KMS-11 (cell line): Measurements from ENCODE around the gene HNRNPC.

Source experiments
- H2AFZ ChIP-seq: fragments of 200-600 bp; sonication (generic); 2 replicates; pipeline ENCODE4 v1.6.1; 2016; ENCODE audit warnings: antibody characterized with exemption, mixed run types, low read depth
- H3K27ac ChIP-seq: fragments of 200-600 bp; sonication (generic); 2 replicates; pipeline ENCODE4 v1.6.1; 2016; ENCODE audit warnings: mild to moderate bottlenecking, mixed run types
- H3K27me3 ChIP-seq: fragments of 200-600 bp; sonication (generic); 2 replicates; pipeline ENCODE4 v1.6.1; 2017; ENCODE audit warnings: mild to moderate bottlenecking, low read depth, mixed run types, moderate library complexity; ENCODE audit not compliant: insufficient read depth
- H3K36me3 ChIP-seq: fragments of 200-600 bp; sonication (generic); 2 replicates; pipeline ENCODE4 v1.6.1; 2017; ENCODE audit warnings: mild to moderate bottlenecking, mixed run types; ENCODE audit not compliant: insufficient read depth
- H3K4me1 ChIP-seq: fragments of 200-600 bp; sonication (generic); 2 replicates; pipeline ENCODE4 v1.6.1; 2016; ENCODE audit warnings: mild to moderate bottlenecking, low read depth, mixed run types; ENCODE audit not compliant: poor library complexity, severe bottlenecking
- H3K4me2 ChIP-seq: fragments of 200-600 bp; sonication (generic); 2 replicates; pipeline ENCODE4 v1.7.0; 2016; ENCODE audit warnings: mild to moderate bottlenecking, mixed run types
- H3K4me3 ChIP-seq: fragments of 200-600 bp; sonication (generic); IDR thresholded peaks from 2 replicates; pipeline ENCODE4 v1.6.1; 2017; ENCODE audit warnings: low read depth, low read length, mixed read lengths; ENCODE audit not compliant: insufficient read depth
- H3K79me2 ChIP-seq: fragments of 200-600 bp; sonication (generic); 2 replicates; pipeline ENCODE4 v1.6.1; 2016; ENCODE audit warnings: low read depth, mixed run types; ENCODE audit not compliant: insufficient read depth
- H3K9ac ChIP-seq: fragments of 200-600 bp; sonication (generic); 2 replicates; pipeline ENCODE4 v1.6.1; 2016; ENCODE audit warnings: mild to moderate bottlenecking, mixed run types
- H4K20me1 ChIP-seq: fragments of 200-600 bp; sonication (generic); 2 replicates; pipeline ENCODE4 v1.6.1; 2016; ENCODE audit warnings: mild to moderate bottlenecking, mixed run types; ENCODE audit not compliant: insufficient read depth
- CTCF ChIP-seq: fragments of 200-600 bp; sonication (generic); conservative IDR thresholded peaks from 2 replicates; pipeline ENCODE4 v1.6.1; 2017; ENCODE audit warnings: low read depth, mild to moderate bottlenecking, antibody characterized with exemption, low read length, moderate library complexity, mixed read lengths

Gene HNRNPC

GRCh38 chr14:21201732-21202462, 67.3 kb downstream of the HNRNPC start:
- no peaks in the 10 kb centered on the region for H4K20me1 ChIP-seq
- no peaks in the 10 kb centered on the region for H3K79me2 ChIP-seq
- no peak for TF ChIP-seq CTCF
- H3K4me2 ChIP-seq, result no peak overlapping the region
- no peaks in the 10 kb centered on the region for H3K27me3 ChIP-seq
- no peak overlapping the region for H3K9ac ChIP-seq
- H3K4me3 ChIP-seq, result no peak overlapping the region
- H3K27ac ChIP-seq, result no peak overlapping the region
- no peaks in the 10 kb centered on the region for H3K36me3 ChIP-seq
- H2AFZ ChIP-seq, result no peak overlapping the region
- no peaks in the 10 kb centered on the region for H3K4me1 ChIP-seq

- Histone ChIP-seq H3K4me2 (no peak overlapping the region), H3K4me3 (no peak overlapping the region), H3K27ac (no peak overlapping the region), H3K27me3 (no peaks in the 10 kb centered on the region), H4K20me1 (no peaks in the 10 kb centered on the region), H2AFZ (no peak overlapping the region), H3K79me2 (no peaks in the 10 kb centered on the region), H3K4me1 (no peaks in the 10 kb centered on the region), H3K36me3 (no peaks in the 10 kb centered on the region), H3K9ac (no peak overlapping the region)
- TF ChIP-seq CTCF, result no peak
Measured at GRCh38 chr14:21200752-21201461, 68.3 kb downstream of the HNRNPC start.

- H2AFZ ChIP-seq, result no peak overlapping the region
- H3K27ac ChIP-seq, result no peak overlapping the region
- no peaks in the 10 kb centered on the region for H3K79me2 ChIP-seq
- H4K20me1 ChIP-seq, result no peaks in the 10 kb centered on the region
- H3K36me3 ChIP-seq, result no peaks in the 10 kb centered on the region
- no peak overlapping the region for H3K4me3 ChIP-seq
- no peaks in the 10 kb centered on the region for H3K27me3 ChIP-seq
- H3K4me1 ChIP-seq, result no peaks in the 10 kb centered on the region
- no peak overlapping the region for H3K4me2 ChIP-seq
- H3K9ac ChIP-seq, result no peak overlapping the region
- TF ChIP-seq CTCF, result no peak
Measured at GRCh38 chr14:21199611-21200560, 69.4 kb downstream of the HNRNPC start.

- Histone ChIP-seq H3K27ac (no peak overlapping the region), H3K4me1 (peaks cover 2% of the 10 kb centered on the region), H3K4me3 (no peak overlapping the region), H2AFZ (no peak overlapping the region), H3K79me2 (no peaks in the 10 kb centered on the region), H3K9ac (no peak overlapping the region), H4K20me1 (no peaks in the 10 kb centered on the region), H3K4me2 (no peak overlapping the region), H3K27me3 (no peaks in the 10 kb centered on the region), H3K36me3 (no peaks in the 10 kb centered on the region)
- TF ChIP-seq CTCF, result no peak
Measured at GRCh38 chr14:21197418-21198205, 71.6 kb downstream of the HNRNPC start.
